ENCODE data around the gene CPNE6.

Gene CPNE6

DNA sequence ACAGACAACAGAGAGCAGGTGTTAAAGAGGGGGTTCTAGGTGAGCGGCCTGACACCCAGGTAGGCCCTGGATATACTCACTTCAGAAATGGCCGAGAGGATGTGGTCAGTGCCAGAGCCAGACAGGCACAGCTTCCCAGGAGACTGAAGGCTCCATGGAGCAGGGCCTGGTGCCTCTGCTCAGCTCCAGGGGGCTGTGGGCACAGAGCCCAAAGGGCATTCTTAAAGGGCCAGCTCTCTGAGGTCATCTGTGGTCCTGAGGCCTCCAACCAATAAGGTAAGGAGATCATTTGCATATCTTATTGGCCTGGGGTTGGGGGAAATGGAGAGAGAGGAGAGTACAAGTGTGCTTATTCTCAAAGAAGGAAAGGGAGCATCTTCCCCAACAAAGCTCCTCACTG is 13.1 kb downstream of the CPNE6 start:
- Histone ChIP-seq H3K36me3 (ENCODE audit: insufficient read depth, insufficient read length, low read length) (no peaks in the 10 kb centered on the region), H3K27me3 (ENCODE audit: insufficient read depth, insufficient read length) (peaks cover 49% of the 10 kb centered on the region), H3K4me1 (ENCODE audit: insufficient read depth, insufficient read length) (peaks cover 4% of the 10 kb centered on the region), H3K9ac (ENCODE audit: insufficient read length, low read depth) (no peak overlapping the region), H3K4me3 (ENCODE audit: insufficient read length, low read depth) (no peak overlapping the region), H3K9me3 (ENCODE audit: insufficient read depth, low read length) (no peaks in the 10 kb centered on the region)
- TF ChIP-seq SUZ12 (IDR thresholded peaks at IDR 0.05; ENCODE audit: extremely low read depth, insufficient read depth, insufficient read length): no peak
- TF ChIP-seq YY1 (IDR thresholded peaks at IDR 0.05; ENCODE audit: insufficient read depth, insufficient read length): no peak
- TF ChIP-seq ZNF274 (IDR thresholded peaks at IDR 0.05; ENCODE audit: low read depth, low read length): no peak
- DNase-seq (ENCODE audit: low read depth, low spot score): no peak

DNA sequence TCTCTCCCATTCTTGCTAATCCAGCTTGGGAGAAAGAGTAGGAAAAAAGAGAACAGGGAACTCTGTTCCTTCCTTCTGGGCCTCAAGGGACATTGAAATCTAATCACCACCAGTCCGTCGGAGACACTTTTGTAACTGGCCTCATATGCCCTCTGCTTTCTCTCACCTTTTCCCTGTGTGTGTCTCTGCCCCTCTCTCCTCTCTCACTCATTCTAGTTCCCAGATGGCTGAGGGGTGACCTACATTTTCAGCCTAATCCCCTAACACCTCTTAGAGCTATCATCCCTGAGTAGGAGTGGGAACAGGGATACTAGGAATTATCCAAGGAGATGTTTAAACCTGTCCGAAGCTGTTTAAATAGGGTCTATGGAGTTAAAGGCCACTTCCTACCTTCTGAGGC is 13.9 kb downstream of the CPNE6 start:
- Histone ChIP-seq H3K36me3 (ENCODE audit: insufficient read depth, insufficient read length, low read length) (no peaks in the 10 kb centered on the region), H3K9me3 (ENCODE audit: insufficient read depth, low read length) (no peaks in the 10 kb centered on the region), H3K4me1 (ENCODE audit: insufficient read depth, insufficient read length) (peaks cover under 1% of the 10 kb centered on the region), H3K27me3 (ENCODE audit: insufficient read depth, insufficient read length) (peaks cover 41% of the 10 kb centered on the region), H3K9ac (ENCODE audit: insufficient read length, low read depth) (no peak overlapping the region), H3K4me3 (ENCODE audit: insufficient read length, low read depth) (no peak overlapping the region)
- no peak for DNase-seq (ENCODE audit: low read depth, low spot score)
- TF ChIP-seq ZNF274 (IDR thresholded peaks at IDR 0.05; ENCODE audit: low read depth, low read length) (no peak), SUZ12 (IDR thresholded peaks at IDR 0.05; ENCODE audit: extremely low read depth, insufficient read depth, insufficient read length) (no peak), YY1 (IDR thresholded peaks at IDR 0.05; ENCODE audit: insufficient read depth, insufficient read length) (no peak)

DNA sequence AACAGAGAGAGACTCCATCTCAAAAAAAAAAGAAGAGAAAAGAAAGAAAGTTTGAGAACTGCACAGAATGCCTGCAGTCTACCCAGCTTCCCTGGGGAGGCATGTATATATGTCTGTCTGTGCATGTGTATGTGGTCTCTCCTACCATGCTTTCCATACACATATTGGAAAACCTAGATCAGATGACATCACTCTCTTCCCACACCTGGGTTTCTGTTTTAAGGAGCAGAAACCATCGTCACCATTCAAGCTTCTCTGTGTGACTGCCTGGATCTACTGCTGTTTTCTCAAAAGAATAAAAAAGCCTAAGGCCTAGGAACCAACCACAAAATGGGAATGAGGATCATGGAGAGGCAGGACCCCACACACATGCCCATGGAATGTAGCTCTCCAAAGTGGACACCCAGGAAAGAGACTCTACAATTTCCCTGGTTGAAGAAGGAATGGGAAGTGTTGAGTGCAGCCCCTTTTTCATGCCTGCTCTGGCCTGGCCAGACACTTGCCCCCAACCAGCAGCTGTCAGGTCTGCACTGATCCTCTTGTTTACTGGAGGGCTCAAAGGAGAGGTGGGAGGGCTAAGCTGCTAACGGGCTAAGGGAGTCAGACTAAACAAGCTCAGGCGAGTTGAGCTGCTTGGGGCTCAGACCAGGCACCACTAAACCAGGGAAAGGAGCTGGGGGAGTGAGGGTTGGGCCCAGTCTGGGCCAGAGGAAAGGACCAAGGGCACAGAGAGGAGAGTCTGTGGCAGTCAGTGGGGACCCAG is 15.0 kb downstream of the CPNE6 start:
- Histone ChIP-seq H3K27me3 (ENCODE audit: insufficient read depth, insufficient read length) (peaks cover 29% of the 10 kb centered on the region), H3K4me3 (ENCODE audit: insufficient read length, low read depth) (no peak overlapping the region), H3K4me1 (ENCODE audit: insufficient read depth, insufficient read length) (no peaks in the 10 kb centered on the region), H3K9ac (ENCODE audit: insufficient read length, low read depth) (no peak overlapping the region), H3K9me3 (ENCODE audit: insufficient read depth, low read length) (no peaks in the 10 kb centered on the region), H3K36me3 (ENCODE audit: insufficient read depth, insufficient read length, low read length) (no peaks in the 10 kb centered on the region)
- TF ChIP-seq ZNF274 (IDR thresholded peaks at IDR 0.05; ENCODE audit: low read depth, low read length): no peak
- TF ChIP-seq SUZ12 (IDR thresholded peaks at IDR 0.05; ENCODE audit: extremely low read depth, insufficient read depth, insufficient read length): no peak
- TF ChIP-seq YY1 (IDR thresholded peaks at IDR 0.05; ENCODE audit: insufficient read depth, insufficient read length): no peak
- DNase-seq (ENCODE audit: low read depth, low spot score): no peak

DNA sequence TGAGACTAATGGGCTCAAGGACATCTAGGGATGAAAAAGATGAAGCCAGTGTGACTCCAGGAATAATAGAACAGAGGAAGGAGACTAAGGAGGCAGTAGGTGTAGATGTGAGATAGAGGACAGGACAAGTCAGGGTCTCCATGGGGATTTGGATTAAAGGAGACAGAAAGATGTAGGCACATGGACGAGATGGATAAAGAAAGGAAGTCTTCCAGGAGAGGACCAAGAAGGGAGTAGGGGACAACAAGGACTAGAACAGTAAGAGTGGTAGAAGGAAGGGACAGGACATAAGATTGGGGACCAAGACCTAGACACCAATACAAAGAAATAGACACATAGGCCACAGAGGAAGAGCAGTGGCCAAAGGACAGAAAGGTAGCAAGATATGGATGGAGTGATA is 15.6 kb downstream of the CPNE6 start:
- H3K9ac ChIP-seq (ENCODE audit: insufficient read length, low read depth): no peak overlapping the region
- peaks cover 24% of the 10 kb centered on the region for H3K27me3 ChIP-seq (ENCODE audit: insufficient read depth, insufficient read length)
- no peaks in the 10 kb centered on the region for H3K36me3 ChIP-seq (ENCODE audit: insufficient read depth, insufficient read length, low read length)
- no peak overlapping the region for H3K4me3 ChIP-seq (ENCODE audit: insufficient read length, low read depth)
- H3K4me1 ChIP-seq (ENCODE audit: insufficient read depth, insufficient read length): no peaks in the 10 kb centered on the region
- TF ChIP-seq ZNF274 (IDR thresholded peaks at IDR 0.05; ENCODE audit: low read depth, low read length) (no peak), SUZ12 (IDR thresholded peaks at IDR 0.05; ENCODE audit: extremely low read depth, insufficient read depth, insufficient read length) (no peak), YY1 (IDR thresholded peaks at IDR 0.05; ENCODE audit: insufficient read depth, insufficient read length) (no peak)
- no peak for DNase-seq (ENCODE audit: low read depth, low spot score)
- H3K9me3 ChIP-seq (ENCODE audit: insufficient read depth, low read length): no peaks in the 10 kb centered on the region

DNA sequence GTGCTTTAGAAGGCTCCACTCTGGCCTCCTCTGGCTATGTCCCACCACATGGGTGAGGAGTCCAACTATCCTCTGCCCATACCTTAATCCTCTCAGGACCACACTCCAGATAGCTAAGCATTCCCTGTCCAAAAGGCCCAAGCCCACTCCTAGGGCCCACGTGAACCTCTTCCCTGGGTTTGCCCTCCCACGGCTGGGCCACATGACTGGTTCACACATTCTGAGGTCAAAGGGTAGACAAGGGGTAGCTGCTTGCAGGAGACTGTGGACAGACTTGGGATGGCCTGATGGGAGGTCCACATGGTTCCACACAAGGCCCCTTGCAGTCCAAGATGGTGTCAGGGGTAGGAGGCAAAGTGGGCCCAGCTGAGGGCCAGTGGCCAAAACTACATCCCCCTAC is 16.7 kb downstream of the CPNE6 start:
- Histone ChIP-seq H3K27me3 (ENCODE audit: insufficient read depth, insufficient read length) (peaks cover 22% of the 10 kb centered on the region), H3K4me3 (ENCODE audit: insufficient read length, low read depth) (no peak overlapping the region), H3K9me3 (ENCODE audit: insufficient read depth, low read length) (no peaks in the 10 kb centered on the region), H3K36me3 (ENCODE audit: insufficient read depth, insufficient read length, low read length) (no peaks in the 10 kb centered on the region), H3K9ac (ENCODE audit: insufficient read length, low read depth) (no peak overlapping the region), H3K4me1 (ENCODE audit: insufficient read depth, insufficient read length) (no peaks in the 10 kb centered on the region)
- DNase-seq (ENCODE audit: low read depth, low spot score): no peak
- no peak for TF ChIP-seq ZNF274 (IDR thresholded peaks at IDR 0.05; ENCODE audit: low read depth, low read length)

DNA sequence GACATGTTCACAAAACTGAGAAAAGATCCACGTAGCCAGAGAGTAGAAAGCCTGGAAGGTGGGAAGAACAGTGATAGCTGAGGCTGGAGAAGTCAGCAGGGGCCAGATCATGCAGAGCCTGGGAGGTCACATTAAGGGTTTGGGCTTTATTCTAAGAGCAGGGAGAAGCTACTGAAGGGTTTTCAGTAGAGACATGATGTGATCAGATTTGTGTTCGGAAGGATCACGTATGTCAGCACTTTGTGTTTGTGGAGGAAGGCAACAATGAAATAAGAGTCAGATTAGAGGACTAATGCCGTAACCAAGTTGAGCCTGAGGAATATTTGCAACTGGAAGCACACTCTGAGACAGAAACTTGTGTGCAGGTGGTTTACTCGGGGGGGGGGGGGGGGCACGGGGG is 18.5 kb downstream of the CPNE6 start:
- Histone ChIP-seq H3K36me3 (ENCODE audit: insufficient read depth, insufficient read length, low read length) (no peaks in the 10 kb centered on the region), H3K4me3 (ENCODE audit: insufficient read length, low read depth) (no peak overlapping the region), H3K27me3 (ENCODE audit: insufficient read depth, insufficient read length) (peaks cover 11% of the 10 kb centered on the region), H3K9ac (ENCODE audit: insufficient read length, low read depth) (no peak overlapping the region), H3K9me3 (ENCODE audit: insufficient read depth, low read length) (no peaks in the 10 kb centered on the region), H3K4me1 (ENCODE audit: insufficient read depth, insufficient read length) (peaks cover 3% of the 10 kb centered on the region)
- no peak for DNase-seq (ENCODE audit: low read depth, low spot score)
- TF ChIP-seq SUZ12 (IDR thresholded peaks at IDR 0.05; ENCODE audit: extremely low read depth, insufficient read depth, insufficient read length) (no peak), YY1 (IDR thresholded peaks at IDR 0.05; ENCODE audit: insufficient read depth, insufficient read length) (no peak), ZNF274 (IDR thresholded peaks at IDR 0.05; ENCODE audit: low read depth, low read length) (no peak)

DNA sequence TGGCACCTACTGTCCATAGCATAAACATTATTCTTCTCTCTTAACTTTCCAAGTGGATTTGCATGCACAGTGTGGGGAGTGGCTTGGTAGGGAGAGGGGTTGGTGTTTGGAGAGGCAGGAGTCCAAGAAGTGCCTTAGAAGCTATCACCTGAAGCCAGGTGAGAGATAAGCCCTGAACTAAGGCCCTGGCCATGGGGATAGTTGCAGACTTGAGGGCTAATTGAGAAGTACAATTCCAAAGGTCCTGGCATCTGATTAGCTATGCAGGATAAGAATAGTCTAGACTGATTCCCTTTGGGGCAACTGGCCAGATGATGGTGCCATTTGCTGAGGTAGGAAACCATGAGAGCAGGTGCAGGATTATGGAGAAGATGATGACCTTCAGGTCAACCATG is 20.7 kb downstream of the CPNE6 start:
- Histone ChIP-seq H3K4me1 (ENCODE audit: insufficient read depth, insufficient read length) (peaks cover 5% of the 10 kb centered on the region), H3K9me3 (ENCODE audit: insufficient read depth, low read length) (no peaks in the 10 kb centered on the region), H3K36me3 (ENCODE audit: insufficient read depth, insufficient read length, low read length) (peaks cover 8% of the 10 kb centered on the region), H3K27me3 (ENCODE audit: insufficient read depth, insufficient read length) (peaks cover 11% of the 10 kb centered on the region), H3K4me3 (ENCODE audit: insufficient read length, low read depth) (no peak overlapping the region), H3K9ac (ENCODE audit: insufficient read length, low read depth) (no peak overlapping the region)
- TF ChIP-seq YY1 (IDR thresholded peaks at IDR 0.05; ENCODE audit: insufficient read depth, insufficient read length): no peak
- TF ChIP-seq ZNF274 (IDR thresholded peaks at IDR 0.05; ENCODE audit: low read depth, low read length): no peak
- TF ChIP-seq SUZ12 (IDR thresholded peaks at IDR 0.05; ENCODE audit: extremely low read depth, insufficient read depth, insufficient read length): no peak
- no peak for DNase-seq (ENCODE audit: low read depth, low spot score)

All from NT2/D1 (cell line).